B cell (primary cell): ENCODE measurements around the gene SLC24A4. TPM values are rescaled to one million over a fixed set of nuclear protein-coding genes. Genes with fewer than 3 reads are reported as not detected.
A peak's percentile ranks its signal among the peaks of the same experiment; 100 is the strongest.

Source experiments
- ATAC-seq: fragments of 200-7000 bp; cut with Tn5 transposase; one replicate; pipeline ENCODE4 v1.10.0; 2021; ENCODE audit warnings: low read depth, mild to moderate bottlenecking, moderate number of reproducible peaks, moderate library complexity
- CTCF ChIA-PET: fragments of 350-600 bp; sonication (Branson Sonifier 250); formaldehyde crosslinking; loops from one replicate; lab custom pipeline; 2021; ENCODE audit warnings: antibody characterized with exemption, inconsistent platforms; lab: Charles Lee
- POLR2A ChIA-PET: fragments of 350-600 bp; sonication (Branson Sonifier 250); formaldehyde crosslinking; loops from one replicate; lab custom pipeline; 2021; ENCODE audit warnings: antibody characterized with exemption; lab: Charles Lee
- DNase-seq: peaks from one replicate; pipeline ENCODE4 v3.0.0; 2013
- H2AFZ ChIP-seq: 2 replicates; pipeline ENCODE4 v1.6.1; 2012; ENCODE audit warnings: mild to moderate bottlenecking, low read depth, low read length; ENCODE audit not compliant: insufficient read depth, poor library complexity, severe bottlenecking
- H3K27ac ChIP-seq, 2 donors: 1 replicate in 1 of 2; 2 replicates in 1 of 2; pipeline ENCODE4 v1.5.1; 2012 to 2013; ENCODE audit warnings: low read length in 2 of 2, mild to moderate bottlenecking in 2 of 2, moderate library complexity in 1 of 2
- H3K27me3 ChIP-seq, 4 experiments: fragments of 200-600 bp in 1 of 4; sonication (generic) in 1 of 4; replicated peaks in 1 of 4; 1 replicate in 2 of 4; 2 replicates in 2 of 4; pipeline versions ENCODE4 v1.6.1 to v1.7.0; 2013 to 2016; ENCODE audit warnings: low read length in 3 of 4, mild to moderate bottlenecking in 2 of 4, mixed read lengths in 1 of 4, moderate library complexity in 1 of 4; ENCODE audit not compliant: insufficient read depth in 4 of 4, control insufficient read depth in 3 of 4; ENCODE audit errors: control extremely low read depth in 1 of 4
- H3K36me3 ChIP-seq, 2 experiments: replicated peaks in 1 of 2; 1 replicate in 1 of 2; 2 replicates in 1 of 2; pipeline versions ENCODE4 v1.6.1 to v1.7.1; 2013; ENCODE audit warnings: low read length in 1 of 2; ENCODE audit not compliant: insufficient read depth in 2 of 2, control insufficient read depth in 1 of 2; ENCODE audit errors: control extremely low read depth in 1 of 2, extremely low read depth in 1 of 2
- H3K4me1 ChIP-seq, 2 donors: fragments of 200-600 bp in 1 of 2; sonication (generic) in 1 of 2; 1 replicate in 1 of 2; 2 replicates in 1 of 2; pipeline versions ENCODE4 v1.5.1 to v1.6.1; 2013 to 2017; ENCODE audit warnings: low read length in 2 of 2; ENCODE audit not compliant: control insufficient read depth in 2 of 2, insufficient read depth in 2 of 2
- H3K4me2 ChIP-seq: replicated peaks from 2 replicates; pipeline ENCODE3; 2012; ENCODE audit warnings: mild to moderate bottlenecking, low read depth, low read length; ENCODE audit not compliant: poor library complexity, severe bottlenecking
- H3K4me3 ChIP-seq, 5 experiments: fragments of 200-600 bp in 1 of 5; sonication (generic) in 1 of 5; 1 replicate in 3 of 5; 2 replicates in 2 of 5; pipeline versions ENCODE4 v1.5.1 to v1.7.0; 2011 to 2016; ENCODE audit warnings: low read length in 4 of 5, mild to moderate bottlenecking in 4 of 5, low read depth in 2 of 5, control low read depth in 1 of 5, moderate library complexity in 1 of 5; ENCODE audit not compliant: insufficient read depth in 1 of 5; ENCODE audit errors: control extremely low read depth in 1 of 5, extremely low read depth in 1 of 5
- H3K79me2 ChIP-seq: fragments of 200-600 bp; sonication (generic); one replicate; pipeline ENCODE4 v1.6.0; 2016; ENCODE audit warnings: low read length; ENCODE audit not compliant: control insufficient read depth, insufficient read depth
- H3K9ac ChIP-seq: fragments of 200-600 bp; sonication (generic); 2 replicates; pipeline ENCODE4 v1.6.1; 2017; ENCODE audit warnings: mild to moderate bottlenecking, low read length, moderate library complexity
- H3K9me3 ChIP-seq, 3 donors: one replicate each; pipeline versions ENCODE4 v1.6.1 to v1.7.1; 2013; ENCODE audit warnings: low read length in 2 of 3; ENCODE audit not compliant: control insufficient read depth in 2 of 3, insufficient read depth in 1 of 3; ENCODE audit errors: control extremely low read depth in 1 of 3
- H4K20me1 ChIP-seq: 2 replicates; pipeline ENCODE4 v1.6.0; 2012; ENCODE audit warnings: mild to moderate bottlenecking, low read length; ENCODE audit not compliant: insufficient read depth, control insufficient read depth, poor library complexity, severe bottlenecking
- H3K27ac Mint-ChIP-seq: one replicate; pipeline ENCODE4 v1.8.0; 2021; ENCODE audit warnings: mixed read lengths
- H3K27me3 Mint-ChIP-seq: one replicate; pipeline ENCODE4 v1.8.0; 2021; ENCODE audit warnings: mixed read lengths
- H3K4me1 Mint-ChIP-seq: one replicate; pipeline ENCODE4 v1.8.0; 2021; ENCODE audit warnings: mixed read lengths
- H3K4me3 Mint-ChIP-seq: one replicate; pipeline ENCODE4 v1.8.0; 2021; ENCODE audit warnings: mixed read lengths
- H3K9me3 Mint-ChIP-seq: one replicate; pipeline ENCODE4 v1.8.0; 2022; ENCODE audit warnings: mixed read lengths; ENCODE audit not compliant: insufficient read depth
- CTCF ChIP-seq: fragments of 200-600 bp; IDR thresholded peaks from one replicate; pipeline ENCODE4 v1.8.0; 2022; ENCODE audit warnings: antibody characterized with exemption, mild to moderate bottlenecking
- EZH2 ChIP-seq: IDR thresholded peaks from 2 replicates; pipeline ENCODE4 v1.6.1; 2012; ENCODE audit warnings: borderline replicate concordance, low read depth, mild to moderate bottlenecking, moderate library complexity, low read length; ENCODE audit not compliant: insufficient read depth, poor library complexity, severe bottlenecking
- whole genome bisulfite sequencing: methylation state at CpG from one replicate; pipeline ENCODE4 v1.1.5; 2013; ENCODE audit warnings: missing lambda C conversion rate; ENCODE audit not compliant: insufficient coverage; 5-methylcytosine and 5-hydroxymethylcytosine counted together
- intact Hi-C: fragments of 100-400 bp; cut with micrococcal nuclease; formaldehyde crosslinking; loops from one replicate; pipeline ENCODE4 v1.10.0; 2022
- polyA plus RNA-seq: library from polyadenylated mRNA; depleted of rRNA; stranded (reverse); fragments of >200 nt; gene quantifications from 2 replicates; pipeline ENCODE4 v1.2.3, GENCODE V29; 2012
- total RNA-seq, 2 donors: library from RNA; stranded (reverse); fragments of 120-200 nt in 1 of 2; gene quantifications; 1 replicate in 1 of 2; 2 replicates in 1 of 2; pipeline versions ENCODE4 v1.2.3 to v1.2.4, GENCODE V29; 2013 to 2022

SLC24A4 gene
- total and polyA plus RNA-seq, 2 donors (not counting 1 experiment from before 2014, with no cell fraction given), result 0.19 TPM; not detected in 1

DNA sequence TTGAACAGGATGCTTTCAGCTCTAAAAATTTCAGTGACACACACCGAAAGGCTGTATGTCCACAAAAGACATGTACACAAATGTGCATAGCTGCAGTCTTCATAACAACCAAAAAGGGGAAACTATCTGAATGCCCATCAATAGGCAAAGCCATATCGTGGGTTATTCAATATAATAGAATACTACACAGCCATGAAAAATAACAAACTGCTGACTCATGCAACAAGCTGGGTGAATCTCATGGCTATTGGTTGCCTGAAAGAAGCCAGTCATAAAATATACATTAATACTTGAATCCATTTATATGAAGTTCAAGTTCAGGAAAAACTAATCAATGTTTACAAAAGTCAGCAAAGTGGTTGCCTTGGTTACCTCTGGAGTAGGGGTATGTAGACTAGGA is 132.3 kb downstream of the SLC24A4 start:
- H3K4me3 ChIP-seq, result no peak overlapping the region
- H3K27ac ChIP-seq, result no peak overlapping the region
- no peak overlapping the region for H3K9ac ChIP-seq
- intact Hi-C loops, result loop anchor here (5.0 kb wide), 1 partner anchor 318 kb away; no protein-coding TSS in a partner anchor
- H3K36me3 ChIP-seq, result no peaks in the 10 kb centered on the region
- ATAC-seq (no peak), DNase-seq (no peak)
- H3K79me2 ChIP-seq, result no peaks in the 10 kb centered on the region
- peaks cover 0 to 8% (median 0%) of the 10 kb centered on the region in 4 experiments for H3K27me3 ChIP-seq
- Mint-ChIP-seq H3K27ac (no peak overlapping the region), H3K9me3 (no peaks in the 10 kb centered on the region), H3K4me3 (no peak overlapping the region), H3K27me3 (peaks cover 12% of the 10 kb centered on the region), H3K4me1 (peaks cover 2% of the 10 kb centered on the region)
- POLR2A ChIA-PET, result interaction anchor here (0.6 kb wide), 1 partner anchor 234 kb away, joined by 6 read pairs; no protein-coding TSS in a partner anchor
- no peaks in the 10 kb centered on the region for H4K20me1 ChIP-seq
- WGBS, result no CpG with 5 or more reads among the region's 2 CpGs
- TF ChIP-seq CTCF, result no peak
- no peak for TF ChIP-seq EZH2
- H3K4me1 ChIP-seq, result no peaks in the 10 kb centered on the region
- CTCF ChIA-PET, result no interaction called here
- H3K9me3 ChIP-seq, result peaks cover 0 to 4% (median 0%) of the 10 kb centered on the region in 3 donors
- no peak overlapping the region for H3K4me2 ChIP-seq
- H2AFZ ChIP-seq, result no peak overlapping the region

DNA sequence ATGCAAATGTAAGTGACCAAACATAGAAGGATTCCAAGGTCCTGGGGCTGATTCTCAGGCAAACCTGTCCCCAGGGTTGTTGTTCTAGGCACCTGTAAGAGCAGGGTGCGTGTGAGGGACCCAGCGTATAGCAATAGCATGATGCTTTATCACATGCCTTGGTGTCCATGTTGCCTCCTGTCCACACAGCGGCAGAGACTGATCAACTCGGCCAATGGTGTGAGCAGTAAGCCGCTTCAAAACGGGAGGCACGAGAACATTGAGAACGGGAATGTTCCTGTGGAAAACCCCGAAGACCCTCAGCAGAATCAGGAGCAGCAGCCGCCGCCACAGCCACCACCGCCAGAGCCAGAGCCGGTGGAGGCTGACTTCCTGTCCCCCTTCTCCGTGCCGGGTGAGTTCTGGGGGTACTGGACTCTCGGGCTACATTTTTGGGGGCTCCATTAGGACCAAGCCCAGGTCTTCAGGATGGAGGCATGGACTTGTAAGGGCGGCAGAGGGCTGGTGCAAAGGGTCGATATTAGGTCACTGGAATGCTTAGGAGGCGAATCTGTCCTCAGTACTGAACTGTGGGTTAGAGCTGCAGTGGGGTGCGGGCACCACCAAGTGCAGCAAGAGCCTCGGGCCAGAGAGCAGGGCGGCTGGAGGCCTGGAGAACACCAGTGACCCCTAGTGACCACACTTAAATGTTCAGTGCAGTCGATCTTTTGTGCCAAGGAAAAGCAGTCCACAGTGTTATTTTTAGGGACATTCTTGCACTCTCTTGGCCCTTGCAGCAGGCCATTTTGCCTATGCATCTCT is 133.4 kb downstream of the SLC24A4 start:
- H3K4me2 ChIP-seq, result no peak overlapping the region
- no peaks in the 10 kb centered on the region for H4K20me1 ChIP-seq
- Mint-ChIP-seq H3K4me3 (no peak overlapping the region), H3K27me3 (peaks cover 15% of the 10 kb centered on the region), H3K4me1 (peaks cover 7% of the 10 kb centered on the region), H3K27ac (no peak overlapping the region), H3K9me3 (no peaks in the 10 kb centered on the region)
- H3K9ac ChIP-seq, result no peak overlapping the region
- H3K27ac ChIP-seq, result no peak overlapping the region
- peak; percentile 61 for ATAC-seq
- H3K4me1 ChIP-seq, result peaks cover 9 to 11% of the 10 kb centered on the region in 2 donors
- intact Hi-C loops, result loop anchor here (5.0 kb wide), 1 partner anchor 319 kb away; no protein-coding TSS in a partner anchor
- H2AFZ ChIP-seq, result no peak overlapping the region
- TF ChIP-seq EZH2, result no peak
- peak; percentile 21 for TF ChIP-seq CTCF
- no peaks in the 10 kb centered on the region for H3K79me2 ChIP-seq
- no peaks in the 10 kb centered on the region for H3K36me3 ChIP-seq
- ChIA-PET POLR2A (interaction anchor here (0.6 kb wide), 1 partner anchor 222 kb away, joined by 3 read pairs; no protein-coding TSS in a partner anchor), CTCF (no interaction called here)
- peaks cover 0 to 18% (median 5%) of the 10 kb centered on the region in 4 experiments for H3K27me3 ChIP-seq
- WGBS, result 85% methylated on average over 23 of the region's 23 CpGs
- H3K9me3 ChIP-seq, result peaks cover 0 to 4% (median 0%) of the 10 kb centered on the region in 3 donors
- DNase-seq, result peak; percentile 42
- no peak overlapping the region for H3K4me3 ChIP-seq
